Measurements from ENCODE around the gene EEF1B2. TPM values are rescaled to one million over a fixed set of nuclear protein-coding genes. Genes with fewer than 3 reads are reported as not detected.
"Not testable (repeated sequence)": the region's sequence is repeated elsewhere in the genome, so short reads cannot be mapped to it uniquely, and the experiment has no call there.

The EEF1B2 gene
- polyA plus RNA-seq, 3 donors, result 922 to 1,205 (median 1,153) TPM

- 28 to 64% (median 59%) methylated on average over 2 of the region's 2 CpGs for WGBS, 3 donors
- no peak overlapping the region for H3K27ac ChIP-seq (ENCODE audit: low read depth, low read length)
Measured at GRCh38 chr2:206160807-206161179, 1.1 kb downstream of the EEF1B2 start.

DNA sequence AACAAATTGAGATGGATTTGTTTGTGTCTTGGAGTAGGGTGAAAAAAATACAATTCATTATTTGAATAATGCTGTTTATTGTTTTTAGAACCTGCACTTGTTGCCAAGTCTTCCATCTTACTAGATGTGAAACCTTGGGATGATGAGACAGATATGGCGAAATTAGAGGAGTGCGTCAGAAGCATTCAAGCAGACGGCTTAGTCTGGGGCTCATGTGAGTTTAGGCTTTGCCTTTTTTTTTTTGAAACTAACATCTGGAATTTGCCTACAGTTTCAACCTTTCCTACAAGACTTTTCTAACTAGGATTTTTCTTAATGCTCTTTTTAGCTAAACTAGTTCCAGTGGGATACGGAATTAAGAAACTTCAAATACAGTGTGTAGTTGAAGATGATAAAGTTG is 2.7 kb downstream of the EEF1B2 start:
- not testable (repeated sequence) for H3K27ac ChIP-seq (ENCODE audit: low read depth, low read length)
- WGBS, 3 donors, result 79 to 85% (median 81%) methylated on average over 4 of the region's 4 CpGs

DNA sequence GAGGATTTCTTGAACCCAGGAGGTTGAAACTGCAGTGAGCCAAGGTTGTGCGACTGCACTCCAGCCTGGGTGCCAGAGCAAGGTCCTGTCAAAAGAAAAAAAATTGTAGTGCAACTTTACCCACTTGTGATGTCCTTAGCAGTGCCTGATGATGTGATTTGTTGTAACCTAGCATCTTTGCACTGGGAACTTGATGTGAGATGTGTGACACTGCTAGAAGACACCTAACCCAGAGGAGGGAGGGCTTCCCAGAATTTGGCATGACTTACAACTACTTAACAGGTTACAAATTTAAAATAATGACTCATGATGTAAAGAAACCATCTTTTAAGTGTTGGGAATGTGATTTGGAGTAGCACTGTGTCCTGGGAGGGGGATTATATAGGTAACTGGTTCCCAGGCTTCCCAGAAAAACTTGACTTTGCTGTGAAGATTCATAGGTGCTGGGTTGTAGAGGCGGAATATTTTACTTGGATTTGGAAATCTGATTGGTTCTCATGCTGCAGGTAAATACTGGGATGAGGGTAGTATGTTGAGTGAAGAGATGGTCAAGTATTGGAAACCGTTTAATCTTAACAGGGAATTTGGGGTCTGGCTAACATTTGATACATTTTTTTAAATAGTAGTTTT is 3.7 kb downstream of the EEF1B2 start:
- no peak overlapping the region for H3K27ac ChIP-seq (ENCODE audit: low read depth, low read length)
- WGBS, 3 donors, result 85 to 86% (median 85%) methylated on average over 3 of the region's 3 CpGs

DNA sequence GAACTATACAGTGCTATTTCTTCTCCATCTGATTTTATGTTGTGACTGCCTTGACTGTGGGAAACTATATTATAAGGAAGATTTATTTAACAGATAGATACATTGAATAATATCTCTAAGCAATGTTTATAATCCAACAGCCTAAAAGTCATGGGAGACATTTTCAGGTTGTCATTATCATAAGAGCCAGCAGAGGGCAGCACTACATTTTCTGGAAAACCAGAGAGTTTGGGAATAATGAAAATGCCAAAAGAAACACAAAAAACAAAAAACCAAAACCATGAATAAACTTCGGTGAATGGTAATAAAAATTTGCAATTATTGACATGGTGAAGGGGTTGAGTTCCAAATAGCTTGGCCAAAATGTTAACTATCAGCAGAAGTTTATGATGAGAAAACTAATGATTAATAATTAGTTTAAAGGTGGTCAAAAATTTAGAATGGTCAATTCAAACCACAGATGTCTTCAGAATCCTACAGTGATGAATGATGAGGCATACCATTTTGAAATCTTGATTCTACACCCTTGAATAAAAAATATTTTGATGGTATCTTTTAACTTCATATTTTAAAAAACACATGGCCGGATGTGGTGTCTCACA is 4.7 kb downstream of the EEF1B2 start:
- no peak overlapping the region for H3K27ac ChIP-seq (ENCODE audit: low read depth, low read length)
- WGBS, 3 donors, result 66 to 73% (median 68%) methylated on average over 2 of the region's 2 CpGs

DNA sequence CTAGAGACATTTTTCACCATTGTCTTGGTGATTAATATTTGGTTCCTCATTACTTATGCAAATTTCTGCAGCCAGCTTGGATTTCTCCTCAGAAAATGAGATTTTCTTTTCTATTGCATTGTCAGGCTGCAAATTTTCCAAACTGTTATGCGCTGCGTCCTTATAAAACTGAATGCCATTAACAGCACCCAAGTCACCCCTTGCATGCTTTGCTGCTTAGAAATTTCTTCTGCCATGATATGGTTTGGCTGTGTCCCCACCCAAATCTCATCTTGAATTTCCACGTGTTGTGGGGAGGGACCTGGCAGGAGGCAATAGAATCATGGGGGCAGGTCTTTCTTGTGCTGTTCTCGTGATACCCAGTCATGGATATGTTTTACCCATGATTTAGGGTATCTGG is 8.5 kb downstream of the EEF1B2 start:
- not testable (repeated sequence) for H3K27ac ChIP-seq (ENCODE audit: low read depth, low read length)
- 92 to 99% (median 96%) methylated on average over 4 of the region's 4 CpGs for WGBS, 3 donors

- 98 to 99% (median 98%) methylated on average over 16 to 41 of the region's 52 CpGs for WGBS, 3 donors
- H3K27ac ChIP-seq (ENCODE audit: low read depth, low read length), result not testable (repeated sequence)
Measured at GRCh38 chr2:206171624-206172397, 12.1 kb downstream of the EEF1B2 start.

DNA sequence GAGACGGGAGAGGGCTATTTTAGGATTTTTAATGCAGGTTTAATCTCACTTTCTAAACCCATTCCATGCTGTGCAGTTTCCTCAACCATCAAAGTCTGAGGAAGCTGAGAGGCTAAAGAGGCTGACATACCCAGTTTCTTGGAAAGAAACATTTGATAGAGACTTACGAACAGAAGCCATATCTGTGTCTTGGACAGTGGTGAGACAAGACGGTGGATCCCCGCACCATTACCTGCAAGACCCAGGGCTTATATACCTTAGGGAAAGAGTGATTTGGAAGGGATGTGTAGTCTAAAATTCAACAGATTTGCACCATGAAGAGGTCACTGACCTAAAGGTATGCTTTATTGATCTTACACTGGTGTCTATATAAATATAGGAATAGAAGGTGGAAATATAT is 13.5 kb downstream of the EEF1B2 start:
- H3K27ac ChIP-seq (ENCODE audit: low read depth, low read length), result no peak overlapping the region
- 96 to 99% (median 96%) methylated on average over 3 to 4 of the region's 4 CpGs for WGBS, 3 donors

GRCh38 chr2:206176121-206176520 is 16.4 kb downstream of the EEF1B2 start:
- 81 to 90% (median 81%) methylated on average over 2 of the region's 2 CpGs for WGBS, 3 donors

GRCh38 chr2:206176901-206177300 is 17.2 kb downstream of the EEF1B2 start:
- WGBS, 3 donors, result 44 to 67% (median 54%) methylated on average over 3 of the region's 3 CpGs
- no peak overlapping the region for H3K27ac ChIP-seq (ENCODE audit: low read depth, low read length)

More at GRCh38 chr2:206176121-206176520, 16.4 kb downstream of the EEF1B2 start:
- H3K27ac ChIP-seq (ENCODE audit: low read depth, low read length), result no peak overlapping the region

DNA sequence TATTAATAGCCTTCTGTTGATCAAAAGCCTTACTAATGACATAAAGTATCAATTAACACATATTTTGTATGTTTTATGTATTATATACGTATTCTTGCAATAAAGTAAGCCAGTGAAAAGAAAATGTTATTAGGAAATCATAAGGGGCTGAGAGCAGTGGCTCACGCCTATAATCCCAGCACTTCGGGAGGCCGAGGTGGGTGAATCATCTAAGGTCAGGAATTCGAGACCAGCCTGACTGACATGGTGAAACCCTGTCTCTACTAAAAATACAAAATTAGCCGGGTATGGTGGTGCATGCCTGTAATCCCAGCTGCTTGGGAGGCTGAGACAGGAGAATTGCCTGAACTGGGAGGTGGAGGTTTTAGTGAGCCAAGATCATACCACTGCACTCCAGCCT is 21.8 kb downstream of the EEF1B2 start:
- H3K27ac ChIP-seq (ENCODE audit: low read depth, low read length), result not testable (repeated sequence)
- WGBS, 3 donors, result 90 to 93% (median 92%) methylated on average over 6 of the region's 6 CpGs

- no peak overlapping the region for H3K27ac ChIP-seq (ENCODE audit: low read depth, low read length)
- 68 to 81% (median 77%) methylated on average over 3 of the region's 3 CpGs for WGBS, 3 donors
Measured at GRCh38 chr2:206189691-206190090, 30.0 kb downstream of the EEF1B2 start.

DNA sequence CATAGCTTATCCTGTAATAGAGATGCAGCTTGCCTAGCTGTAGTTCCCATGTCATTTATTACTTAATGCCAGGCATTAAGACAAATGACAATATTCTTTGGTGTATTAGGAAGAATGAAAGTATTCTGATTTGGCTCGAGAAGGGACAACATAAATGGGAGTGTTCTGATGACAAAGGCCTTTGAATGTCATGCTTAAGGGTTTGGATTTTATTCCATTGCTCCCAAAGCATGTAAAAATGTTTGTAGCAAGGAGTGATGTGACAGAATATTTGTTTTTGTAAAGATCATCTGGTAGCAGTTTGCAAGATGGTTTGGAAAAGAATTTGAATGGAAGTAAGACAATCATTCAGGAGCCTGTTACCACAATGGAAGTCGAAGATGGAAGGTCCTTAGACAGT is 30.4 kb downstream of the EEF1B2 start:
- 63 to 88% (median 71%) methylated on average over 2 of the region's 2 CpGs for WGBS, 3 donors
- no peak overlapping the region for H3K27ac ChIP-seq (ENCODE audit: low read depth, low read length)

DNA sequence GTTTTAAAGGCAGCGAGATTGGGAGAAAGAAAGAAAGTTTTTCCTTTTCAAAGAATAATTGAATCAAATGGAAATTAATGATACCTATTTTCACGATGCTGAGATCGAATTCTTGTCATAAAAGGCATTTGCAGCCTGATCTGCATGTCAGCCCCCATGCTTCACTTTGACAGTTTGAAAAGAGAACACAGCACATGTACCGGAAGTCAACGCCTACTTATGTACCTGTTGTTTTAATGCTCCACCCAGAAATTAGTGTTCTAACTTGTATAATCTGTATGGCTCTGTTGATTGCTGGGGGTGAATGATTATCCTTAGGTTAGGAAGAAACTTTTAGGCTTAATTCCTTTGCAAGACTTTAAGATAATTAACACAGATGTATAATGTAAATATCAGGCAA is 31.0 kb downstream of the EEF1B2 start:
- 84 to 94% (median 89%) methylated on average over 5 of the region's 5 CpGs for WGBS, 3 donors
- no peak overlapping the region for H3K27ac ChIP-seq (ENCODE audit: low read depth, low read length)

GRCh38 chr2:206192157-206192556 is 32.5 kb downstream of the EEF1B2 start:
- WGBS, 3 donors, result 88 to 96% (median 95%) methylated on average over 3 of the region's 3 CpGs
- H3K27ac ChIP-seq (ENCODE audit: low read depth, low read length), result no peak overlapping the region

DNA sequence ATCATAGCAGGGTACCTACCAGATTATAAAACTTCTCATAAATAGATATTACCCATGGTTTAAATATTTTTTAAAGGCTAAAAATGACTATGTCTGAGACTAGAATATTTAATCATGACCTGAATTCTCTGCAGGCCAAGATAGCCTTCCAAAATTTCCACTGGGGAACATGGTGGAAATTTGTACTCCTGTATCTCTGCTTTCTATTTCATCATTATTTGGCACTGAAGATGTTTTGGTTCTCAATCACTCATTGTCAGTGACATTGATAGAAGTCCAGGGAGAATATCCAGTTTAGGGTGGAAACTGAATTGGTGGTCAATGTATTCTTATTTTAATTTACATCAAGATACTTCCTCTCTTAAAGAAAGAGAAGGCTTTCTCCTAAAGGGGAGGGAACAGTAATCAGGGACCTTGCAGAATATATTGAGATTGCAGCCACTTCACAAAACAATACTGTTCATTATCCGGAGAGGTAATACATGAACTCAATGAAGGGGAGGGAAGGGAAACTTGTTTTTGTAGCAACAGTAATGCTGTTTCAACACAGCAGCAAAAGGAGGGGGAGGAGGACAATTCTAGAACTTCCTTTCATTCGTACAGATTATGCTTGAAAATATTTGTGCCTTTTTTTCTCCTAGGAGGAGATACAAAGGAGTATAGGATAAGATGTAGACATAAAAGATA is 34.1 kb downstream of the EEF1B2 start:
- no peak overlapping the region for H3K27ac ChIP-seq (ENCODE audit: low read depth, low read length)
- 31 to 54% (median 31%) methylated on average over 2 of the region's 2 CpGs for WGBS, 3 donors

DNA sequence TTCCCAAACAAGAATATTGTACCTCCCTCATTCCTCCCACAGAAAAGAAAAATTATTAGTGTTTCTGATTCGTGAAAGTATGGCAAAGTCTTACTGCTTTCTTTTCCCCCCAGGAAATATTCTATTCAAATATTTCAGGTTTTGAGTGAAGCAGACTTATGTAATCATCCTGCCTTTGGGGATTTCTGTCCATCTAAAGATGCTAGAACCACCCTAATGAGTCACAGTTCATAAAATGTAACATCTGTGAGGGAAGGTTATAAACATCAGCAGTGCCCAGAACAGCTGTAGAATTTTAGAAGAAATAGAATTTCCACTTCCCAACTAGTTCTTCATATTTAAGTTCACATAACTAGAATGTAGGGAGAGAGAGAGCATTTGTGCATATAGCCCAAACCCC is 39.0 kb downstream of the EEF1B2 start:
- no peak overlapping the region for H3K27ac ChIP-seq (ENCODE audit: low read depth, low read length)
- WGBS, 3 donors, result 38 to 54% (median 41%) methylated on average over 1 of the region's 1 CpG

- 63 to 76% (median 69%) methylated on average over 5 of the region's 5 CpGs for WGBS, 3 donors
- no peak overlapping the region for H3K27ac ChIP-seq (ENCODE audit: low read depth, low read length)
Measured at GRCh38 chr2:206201075-206201848, 41.6 kb downstream of the EEF1B2 start.

DNA sequence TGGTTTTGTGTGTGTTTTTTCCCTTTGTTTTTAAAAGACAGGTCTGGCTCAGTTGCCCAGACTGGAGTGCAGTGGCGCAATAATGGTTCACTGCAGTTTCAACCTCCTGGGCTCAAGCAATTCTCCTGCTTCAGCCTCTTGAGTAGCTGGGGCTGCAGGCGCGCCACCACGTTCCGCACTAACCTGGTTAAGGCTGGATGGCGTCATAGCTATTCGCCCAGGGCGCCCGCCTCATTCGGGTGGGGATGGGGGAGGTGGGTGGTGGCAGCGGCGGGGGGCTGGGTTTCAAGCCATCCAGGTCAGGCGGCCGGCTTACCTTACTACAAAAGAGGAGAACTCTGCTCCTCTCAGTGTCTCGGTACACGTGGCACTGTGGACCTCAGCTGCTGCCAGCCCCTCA is 42.8 kb downstream of the EEF1B2 start:
- WGBS, 3 donors, result 84 to 86% (median 86%) methylated on average over 16 of the region's 16 CpGs
- no peak overlapping the region for H3K27ac ChIP-seq (ENCODE audit: low read depth, low read length)

All from adipose tissue (tissue), 3 donors.